HG03575 (cell line): Measurements from ENCODE around the gene ZNRF1.

Experiments
- ATAC-seq: cut with Tn5 transposase; IDR thresholded peaks from one replicate; pipeline ENCODE4 v1.9.1; 2021; ENCODE audit not compliant: unreplicated experiment, insufficient number of reproducible peaks, low FRiP score; ENCODE audit errors: extremely low read depth

ZNRF1 gene

DNA sequence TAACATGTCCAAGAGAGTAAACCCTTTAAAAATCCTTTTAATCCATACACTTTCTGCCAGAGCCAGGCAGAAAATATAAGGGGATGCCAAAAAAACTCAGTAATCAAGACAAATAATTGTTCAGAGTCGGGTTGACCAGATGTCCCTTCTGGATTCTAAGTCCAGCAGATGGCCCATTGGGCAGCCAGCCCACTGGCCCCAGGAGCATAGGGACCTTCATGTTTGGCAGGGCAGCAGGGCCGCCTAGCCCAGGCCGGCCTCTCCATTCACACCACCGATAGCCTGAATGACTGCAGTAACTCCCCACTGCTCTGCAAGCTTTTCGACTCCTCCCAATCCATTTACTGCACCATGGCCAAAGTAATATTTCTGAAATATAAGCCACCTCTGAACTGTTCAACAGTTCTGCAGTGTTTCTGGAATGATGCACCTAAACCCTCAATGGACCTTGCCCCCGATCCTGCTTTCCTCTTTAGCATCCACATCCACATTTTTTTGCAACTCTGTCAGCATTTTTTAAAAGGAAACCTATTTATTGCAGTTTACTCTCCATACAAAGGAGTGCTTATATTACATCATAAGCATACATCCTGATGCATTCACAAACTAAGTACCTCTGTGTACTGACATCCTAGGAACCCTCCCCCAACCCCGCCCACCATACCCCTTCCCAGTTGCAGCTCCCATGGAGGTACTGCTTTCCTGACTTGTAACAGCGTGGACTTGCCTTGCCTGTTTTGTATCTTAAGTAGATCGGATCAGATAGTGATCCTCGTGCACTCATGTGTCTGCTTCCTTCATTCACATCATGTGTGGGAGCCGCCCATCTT is 71.4 kb downstream of the ZNRF1 start:
- no peak for ATAC-seq

DNA sequence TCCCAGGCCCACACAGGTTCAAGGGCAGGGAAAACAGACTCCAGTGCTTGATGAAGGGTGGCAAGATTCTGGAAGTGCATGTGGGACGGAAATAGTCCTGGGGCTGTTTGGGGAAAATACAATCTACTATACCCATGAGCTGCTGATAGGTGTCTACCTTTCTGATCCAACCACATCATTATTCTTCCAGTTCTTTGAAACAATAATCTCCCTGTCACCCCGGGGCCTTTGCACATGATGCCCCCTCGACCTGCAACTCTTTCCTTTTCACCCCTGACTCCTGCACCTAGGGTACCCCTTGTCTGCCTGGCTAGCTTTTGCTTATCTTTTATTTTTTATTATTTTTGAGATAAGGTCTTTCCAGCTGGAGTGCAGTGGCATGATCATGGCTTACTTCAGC is 72.8 kb downstream of the ZNRF1 start:
- ATAC-seq = no peak

DNA sequence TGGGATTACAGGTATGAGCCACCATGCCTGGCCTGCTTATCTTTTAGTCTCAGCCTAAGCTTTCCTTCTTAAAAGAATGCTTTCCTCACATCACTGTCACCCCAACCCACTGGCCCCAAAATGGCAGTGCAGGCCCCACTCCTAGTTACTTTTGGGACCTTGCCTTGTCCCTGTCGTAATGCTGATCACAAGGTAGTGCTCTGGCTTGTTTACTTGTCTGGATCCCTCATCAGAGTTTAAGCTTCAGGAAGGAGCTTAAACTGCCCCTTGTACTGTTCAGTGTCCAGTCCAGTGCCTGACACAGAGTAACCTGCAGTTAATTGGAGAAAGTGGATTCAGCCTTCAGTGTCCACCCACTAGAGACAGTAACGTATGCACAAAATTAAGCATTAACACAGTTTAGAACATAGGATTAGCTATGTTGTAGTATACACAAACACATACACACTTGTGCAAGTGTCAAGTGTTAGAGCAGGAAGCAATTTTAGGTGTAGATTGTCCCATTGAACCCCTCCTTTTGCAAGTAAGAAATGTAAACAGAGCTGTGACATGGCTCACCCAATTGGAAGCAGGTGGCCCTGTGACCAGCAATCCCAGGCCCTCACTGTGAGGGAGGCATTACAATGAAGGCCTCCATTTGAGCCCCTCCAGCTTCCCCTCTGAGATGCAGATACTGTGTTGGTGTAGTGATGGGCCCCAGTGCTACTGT is 73.6 kb downstream of the ZNRF1 start:
- no peak for ATAC-seq

DNA sequence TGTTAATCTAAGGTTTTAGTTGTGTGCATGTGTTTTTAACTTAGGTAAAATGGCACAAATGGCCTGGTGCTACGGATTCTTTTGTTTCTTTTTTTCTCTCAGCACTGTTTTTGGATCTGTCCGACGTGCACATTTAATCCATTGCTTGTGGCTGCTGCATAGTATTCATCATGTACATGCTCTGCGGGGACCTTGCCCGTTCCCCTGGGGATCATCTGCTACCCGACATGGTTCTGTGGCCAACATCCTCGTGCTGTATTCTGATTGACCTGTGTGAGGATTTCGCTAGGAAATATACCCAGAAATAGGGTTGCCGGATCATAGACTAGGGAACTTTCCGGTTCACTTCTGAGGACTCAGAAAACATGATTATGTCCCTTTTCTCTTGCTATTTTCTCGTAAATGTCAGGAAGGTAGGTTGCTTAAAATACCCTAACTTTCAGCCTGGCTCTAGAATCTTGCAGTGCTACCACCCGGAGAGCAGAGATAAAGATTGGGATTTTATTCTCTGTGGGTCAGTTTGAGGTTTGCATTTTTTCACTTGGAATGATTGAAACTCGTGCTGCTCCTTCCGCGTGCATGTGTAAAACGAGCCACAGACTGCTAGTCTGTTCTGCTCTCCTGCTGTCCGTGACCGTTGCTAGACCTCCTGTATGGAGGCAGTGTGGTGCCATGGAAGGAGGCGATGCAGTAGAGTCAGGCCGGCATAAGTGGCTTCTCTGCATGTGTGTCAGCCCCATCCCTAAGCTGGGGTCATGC is 74.9 kb downstream of the ZNRF1 start:
- ATAC-seq = no peak

DNA sequence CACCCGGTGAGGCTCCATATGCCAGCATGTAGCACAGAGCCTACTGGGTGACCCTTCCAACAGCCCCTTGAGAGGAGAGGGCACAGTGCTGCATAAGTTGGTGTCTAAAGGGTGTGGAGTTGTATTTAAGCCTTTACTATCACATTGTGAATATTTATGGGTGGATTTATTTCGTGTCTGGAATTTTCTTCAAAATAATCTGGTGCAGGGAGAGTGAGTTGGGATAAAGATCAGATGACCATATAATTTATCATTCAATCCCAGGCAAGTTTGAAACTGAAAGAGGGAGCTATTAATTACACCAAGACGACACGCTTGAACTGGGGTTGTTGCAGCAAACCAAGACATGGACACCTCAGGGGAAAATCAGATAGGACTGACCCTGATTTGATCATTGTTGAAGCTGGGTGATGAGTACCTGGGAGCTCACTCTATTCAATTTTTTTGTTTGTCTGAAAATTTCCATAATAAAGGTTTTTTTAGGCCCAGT is 75.5 kb downstream of the ZNRF1 start:
- no peak for ATAC-seq

DNA sequence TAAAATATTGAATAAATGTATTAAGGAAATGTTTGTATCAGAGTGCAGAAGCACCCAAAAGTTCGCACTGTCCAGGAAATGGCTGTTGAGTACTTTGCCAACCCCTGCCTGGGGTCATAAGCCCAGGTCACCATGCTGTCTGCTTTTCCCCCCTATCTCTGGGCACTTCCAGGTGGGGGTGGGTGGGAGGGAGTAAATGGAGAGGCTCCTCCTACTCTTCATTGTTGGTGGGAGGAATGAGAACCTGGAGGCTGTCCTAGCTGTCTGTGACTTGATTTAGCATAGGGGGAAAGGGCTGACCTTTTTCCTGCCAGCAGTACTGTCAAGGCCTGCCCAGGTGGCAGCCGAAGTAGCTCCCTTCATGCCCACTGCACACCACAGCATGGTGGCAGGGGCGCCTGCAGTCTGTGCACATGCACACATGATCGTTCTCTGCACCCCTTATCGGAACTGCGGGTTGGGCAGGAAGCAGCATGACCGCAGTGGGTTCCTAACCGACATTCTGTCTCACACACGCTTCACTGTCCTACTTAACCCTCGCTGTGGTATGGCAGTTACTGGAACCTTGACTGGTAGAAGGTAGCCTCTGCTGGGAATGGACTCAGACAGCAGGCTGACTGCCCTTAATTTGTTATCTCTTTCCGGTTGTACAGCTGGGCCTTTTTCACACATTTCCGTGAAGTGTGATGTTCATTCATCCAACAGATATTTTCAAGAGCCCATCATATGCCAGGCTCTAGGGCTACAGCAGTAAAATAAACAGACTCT is 76.3 kb downstream of the ZNRF1 start:
- ATAC-seq = peak; percentile 79

DNA sequence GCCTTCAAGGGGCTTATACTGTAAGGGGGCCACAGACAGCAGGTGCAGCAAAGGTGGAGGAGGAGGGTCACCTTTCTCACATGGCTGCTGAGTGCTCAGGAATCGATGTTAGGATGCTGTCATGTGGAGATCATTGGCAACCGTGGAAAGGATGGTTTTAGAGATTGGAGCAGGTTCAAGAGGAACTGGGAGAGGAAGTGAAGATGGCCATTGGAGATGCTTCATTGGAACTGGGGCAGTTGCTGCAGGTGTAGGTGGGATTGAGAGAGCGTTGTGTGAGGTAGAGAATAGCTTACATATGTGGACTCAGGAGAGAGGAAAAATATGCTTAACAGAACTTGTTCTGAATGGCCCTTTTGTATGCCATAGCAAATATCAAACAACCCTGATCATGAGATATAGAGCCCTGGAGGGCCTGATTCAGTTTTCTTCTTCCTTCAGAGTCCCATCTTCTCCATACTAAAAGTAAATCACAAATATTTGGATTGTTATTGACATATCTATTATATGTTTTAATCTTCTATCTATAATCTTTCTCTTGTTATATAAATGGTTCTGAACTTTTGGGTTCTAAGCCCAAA is 77.0 kb downstream of the ZNRF1 start:
- ATAC-seq = no peak

DNA sequence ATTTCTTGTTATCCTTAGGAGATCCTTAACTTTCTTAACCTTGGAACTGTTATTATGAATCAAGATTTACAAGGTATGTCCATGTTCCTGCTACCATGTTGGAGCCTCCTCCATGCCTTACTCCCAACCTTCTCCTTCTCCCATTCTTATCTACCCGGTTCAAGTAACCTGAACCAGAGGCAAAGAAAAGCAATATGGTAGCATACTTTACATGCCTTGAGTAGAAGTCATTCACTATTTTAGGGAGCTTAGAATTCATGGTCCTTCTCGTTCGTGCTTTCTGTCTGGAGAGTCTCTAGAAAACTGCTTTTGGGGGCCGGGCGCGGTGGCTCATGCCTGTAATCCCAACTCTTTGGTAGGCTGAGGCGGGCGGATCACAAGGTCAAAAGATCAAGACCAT is 80.1 kb downstream of the ZNRF1 start:
- ATAC-seq = no peak

DNA sequence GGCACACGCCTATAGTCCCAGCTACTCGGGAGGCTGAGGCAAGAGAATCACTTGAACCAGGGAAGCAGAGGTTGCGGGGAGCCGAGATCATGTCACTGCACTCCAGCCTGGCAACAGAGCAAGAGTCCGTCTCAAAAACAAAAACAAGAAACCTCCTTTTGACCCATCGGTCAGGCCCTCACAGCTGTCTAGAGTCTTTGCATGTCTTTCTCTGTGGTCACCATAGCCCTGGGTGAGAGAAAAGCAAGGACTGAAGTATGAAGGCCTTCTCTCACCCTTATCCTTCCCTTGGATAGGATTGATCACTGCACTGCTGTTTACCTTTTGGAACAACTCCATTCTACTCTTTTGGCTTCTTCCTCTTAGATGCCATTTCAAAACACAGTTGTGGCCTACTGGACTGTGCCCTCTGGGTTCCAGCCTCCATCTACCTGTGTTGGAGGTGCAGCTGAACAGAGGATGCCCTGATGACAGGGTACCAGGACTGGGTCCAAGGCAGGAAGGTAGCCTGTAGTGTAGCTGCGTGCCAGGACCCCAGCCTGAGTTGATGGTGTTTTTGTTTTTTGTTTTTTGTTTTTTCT is 80.6 kb downstream of the ZNRF1 start:
- no peak for ATAC-seq

DNA sequence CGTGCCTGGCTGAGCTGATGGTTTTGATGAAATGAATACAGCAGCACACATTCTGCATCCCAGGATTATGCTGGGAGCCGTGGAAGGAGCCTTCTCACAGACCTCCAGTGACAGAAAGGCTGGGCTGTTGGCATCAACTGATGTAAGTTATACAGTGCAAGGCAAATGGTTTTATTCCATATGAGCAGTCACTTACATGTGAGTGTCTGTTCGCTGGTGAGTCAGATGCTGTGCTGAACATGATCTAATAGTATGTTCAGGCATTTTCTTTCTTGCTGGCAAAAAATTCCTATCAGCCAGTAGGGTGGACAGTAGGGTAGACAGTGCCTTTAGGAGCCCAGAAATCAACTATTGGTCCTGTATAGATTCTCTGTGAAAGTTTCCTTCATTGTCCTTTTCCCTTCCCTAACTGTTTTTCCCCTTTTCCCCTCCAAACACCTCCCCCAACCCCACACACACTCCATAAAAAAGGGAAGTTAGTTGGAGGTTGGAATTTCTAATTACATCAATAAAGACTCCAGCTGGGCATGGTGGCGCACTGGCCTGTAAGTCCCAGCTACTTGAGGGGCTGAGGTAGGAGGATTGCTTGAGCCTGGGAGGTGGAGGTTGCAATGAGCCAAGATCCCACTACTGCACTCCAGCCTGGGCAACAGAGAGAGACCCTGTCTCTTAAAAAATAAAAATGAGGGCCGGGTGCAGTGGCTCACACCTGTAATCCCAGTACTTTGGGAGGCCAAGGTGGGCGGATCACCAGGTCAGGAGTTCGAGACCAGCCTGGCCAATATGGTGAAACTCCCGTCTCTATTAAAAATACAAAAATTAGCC is 81.6 kb downstream of the ZNRF1 start:
- ATAC-seq = no peak

DNA sequence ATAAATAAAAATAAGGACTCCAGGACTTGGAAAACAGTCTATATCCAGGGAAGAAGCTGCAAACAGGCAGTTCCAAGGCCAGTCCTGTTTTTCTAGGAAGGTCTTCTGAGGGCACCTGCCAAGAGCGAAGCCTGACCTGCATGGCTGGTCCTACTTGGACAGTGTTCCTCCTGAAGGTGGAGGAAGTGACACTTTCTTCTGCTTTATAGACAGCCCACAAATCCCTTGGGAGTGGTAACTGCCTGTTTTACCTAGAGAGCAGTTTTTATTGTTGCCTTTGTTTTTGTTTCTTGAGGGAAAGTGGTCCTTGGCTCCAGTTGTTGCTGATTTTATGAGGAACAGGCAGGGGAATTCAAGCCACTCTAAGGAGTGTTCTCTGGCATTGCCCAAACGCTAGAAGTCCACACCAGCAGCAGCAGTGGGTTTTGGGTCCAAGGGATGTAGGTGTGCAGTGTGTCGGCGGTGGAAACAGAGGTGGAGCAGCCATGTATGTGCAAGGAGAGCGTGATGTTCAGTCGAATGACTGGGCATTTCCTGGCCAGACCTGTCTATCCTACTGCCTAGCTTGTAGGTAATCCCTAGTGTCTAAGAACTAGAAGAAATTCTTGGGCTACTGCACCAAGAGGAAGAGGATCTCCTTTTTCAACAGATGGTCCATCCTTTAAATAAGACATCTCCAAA is 82.5 kb downstream of the ZNRF1 start:
- ATAC-seq = no peak

DNA sequence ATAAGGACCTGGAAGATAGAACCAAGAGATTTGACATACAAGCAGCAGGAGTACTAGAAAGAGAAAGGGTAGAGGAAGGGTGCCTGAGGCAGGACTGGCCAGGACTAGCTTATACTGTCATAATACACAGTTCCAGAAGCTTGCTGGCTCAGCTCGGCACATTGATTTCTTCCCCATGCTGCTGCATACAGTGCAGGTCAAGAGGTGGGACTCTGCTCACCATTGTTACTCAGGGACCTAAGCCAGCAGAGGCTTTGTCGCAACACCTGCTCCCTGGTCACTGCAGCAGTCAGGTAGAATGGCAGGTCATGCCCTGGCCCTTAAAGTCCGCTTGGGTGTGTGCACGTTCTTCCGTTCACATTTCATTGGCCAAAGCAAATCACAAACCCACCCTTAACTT is 85.0 kb downstream of the ZNRF1 start:
- no peak for ATAC-seq

DNA sequence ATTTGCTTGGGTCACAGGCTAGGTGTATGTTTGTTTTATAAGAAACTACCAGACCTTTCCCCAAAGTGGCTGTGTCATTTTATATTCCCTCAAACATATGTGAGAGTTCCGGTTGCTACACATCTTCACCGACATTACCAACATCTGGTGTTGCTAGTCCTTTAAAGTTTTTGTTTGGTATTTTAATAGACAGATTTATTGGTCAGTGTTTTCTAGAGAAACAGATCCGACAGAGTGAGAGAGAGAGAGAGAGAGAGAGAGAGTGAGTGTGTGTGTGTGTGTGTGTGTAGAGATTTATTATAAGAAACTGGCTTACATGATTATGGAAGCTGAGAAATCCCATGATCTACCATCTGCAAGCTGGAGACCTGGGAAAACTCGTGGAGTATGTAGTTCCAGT is 86.7 kb downstream of the ZNRF1 start:
- no peak for ATAC-seq

DNA sequence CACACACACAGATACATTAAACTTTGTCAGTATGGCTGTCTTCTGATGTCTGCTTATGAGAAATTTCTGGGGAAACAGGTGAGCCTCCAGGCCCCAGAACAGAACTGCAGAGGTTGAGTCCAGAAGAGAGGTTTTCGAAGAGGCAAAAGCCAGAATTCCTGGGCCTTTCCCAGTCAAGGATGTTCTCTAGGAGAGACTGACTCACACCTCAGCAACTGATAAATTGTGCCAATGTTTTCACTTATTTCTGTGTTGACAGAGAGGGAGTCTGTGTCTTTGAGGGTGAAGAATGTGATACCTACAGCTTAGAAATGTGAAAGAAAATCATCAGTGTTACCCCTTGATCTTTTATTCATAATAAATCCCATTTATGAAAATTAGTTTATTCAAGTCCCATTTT is 87.5 kb downstream of the ZNRF1 start:
- ATAC-seq = no peak

DNA sequence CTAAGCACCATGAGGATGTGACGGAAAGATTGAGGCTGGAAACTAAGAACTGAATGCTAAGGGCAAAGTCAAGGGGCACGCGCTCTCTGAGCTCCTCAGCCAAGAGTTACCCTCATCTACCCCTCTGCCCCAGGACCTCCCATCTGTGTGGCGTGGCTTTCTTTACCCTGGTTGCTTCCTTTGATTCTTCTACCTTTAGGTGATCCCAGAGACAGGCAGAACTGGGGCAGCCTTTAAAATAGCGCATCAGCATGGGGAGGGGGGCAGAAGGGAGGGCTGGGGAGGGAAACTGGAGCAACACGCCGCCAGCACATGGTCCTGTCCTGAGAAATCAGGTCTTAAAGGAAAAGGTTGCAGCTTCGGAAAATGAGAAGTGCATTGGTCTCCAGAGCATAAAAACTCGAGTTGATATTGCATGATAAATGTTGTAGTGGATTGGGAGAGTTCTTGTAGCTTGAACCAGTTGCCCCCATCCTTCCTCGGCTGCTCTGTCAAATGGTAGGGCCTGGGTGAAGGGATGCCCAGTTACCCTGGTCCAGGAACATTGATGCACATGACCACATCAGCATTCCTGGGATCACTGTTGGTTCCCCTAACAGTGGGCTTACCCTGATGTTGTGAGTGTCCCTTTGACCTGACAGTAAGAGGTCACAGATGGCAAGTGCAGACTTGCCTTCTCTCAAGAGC is 88.0 kb downstream of the ZNRF1 start:
- no peak for ATAC-seq

DNA sequence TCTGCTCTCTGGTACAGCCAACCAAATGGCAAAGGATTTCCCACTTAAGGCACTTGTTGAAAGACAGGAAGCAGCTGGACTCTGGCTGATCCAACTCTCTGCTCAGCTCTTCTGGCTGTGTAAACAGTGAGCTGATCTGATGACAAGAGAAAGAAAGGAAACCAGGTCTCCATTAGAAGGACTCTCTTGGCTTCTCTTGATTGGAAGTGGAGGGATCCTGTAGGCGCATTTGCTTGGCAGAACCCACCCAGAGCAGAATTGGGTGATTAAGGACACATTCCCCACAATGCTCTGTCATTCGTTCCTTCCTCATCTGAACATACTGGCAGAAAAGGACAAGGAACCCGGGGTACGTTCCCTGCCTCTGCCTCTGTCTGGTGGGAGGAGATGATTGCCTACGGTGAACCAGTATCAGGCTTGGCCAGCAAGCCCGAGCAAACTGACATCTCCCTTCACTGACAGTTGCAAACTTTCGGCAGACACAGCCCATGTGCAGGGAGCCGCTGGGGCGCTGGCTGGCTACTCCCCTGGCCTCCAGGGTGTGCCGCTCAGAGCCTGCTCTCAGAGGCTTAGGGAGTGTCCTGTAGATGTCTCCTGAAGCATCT is 88.7 kb downstream of the ZNRF1 start:
- no peak for ATAC-seq
